HepG2 (cell line): ENCODE data around the gene ALG14. TPM values are rescaled to one million over a fixed set of nuclear protein-coding genes. Genes with fewer than 3 reads are reported as not detected.

ENCODE experiments used
- ATAC-seq: fragments of 200-7000 bp; cut with Tn5 transposase; 3 replicates; pipeline ENCODE4 v1.9.1; 2020; ENCODE audit warnings: mild to moderate bottlenecking, moderate library complexity
- BruUV-seq: library from RNA; stranded (reverse); fragments of 400-500 nt; replicated peaks from 2 replicates; lab custom pipeline; 2021; lab: Mats Ljungman, UMichigan
- CTCF ChIA-PET: fragments of 300-600 bp; formaldehyde crosslinking; extraction: SDS; loops from one replicate; lab custom pipeline; 2021; ENCODE audit warnings: low total read pairs, inconsistent platforms, low intra/inter-chr PET ratio; lab: Yijun Ruan, JAX
- POLR2A ChIA-PET: fragments of 350-600 bp; sonication (Branson Sonifier 250); formaldehyde crosslinking; loops from one replicate; lab custom pipeline; 2020; ENCODE audit warnings: antibody characterized with exemption, inconsistent platforms; lab: Yijun Ruan, JAX
- DNase-seq: peaks from one replicate; pipeline ENCODE4 v3.0.0-alpha.2; 2015; ENCODE audit warnings: low spot score
- FAIRE-seq: peaks from 3 replicates; lab custom pipeline; 2011; peaks lifted over from hg19 to GRCh38; lab: Jason Lieb, UNC
- H2AFZ ChIP-seq: one replicate; pipeline ENCODE4 v1.6.1; 2011; ENCODE audit warnings: low read length, inconsistent platforms
- H3K27ac ChIP-seq: fragments of 300-600 bp; 3 replicates; pipeline ENCODE4 v1.8.0; 2011; ENCODE audit warnings: mixed run types, mild to moderate bottlenecking, mixed read lengths, low read length, inconsistent platforms; ENCODE audit not compliant: insufficient read depth; ENCODE audit errors: extremely low read length
- H3K27me3 ChIP-seq, 2 experiments: fragments of 200-600 bp in 1 of 2; 2 replicates in 1 of 2; 3 replicates in 1 of 2; pipeline versions ENCODE4 v1.6.0 to v1.8.0; 2011; ENCODE audit warnings: low read length in 2 of 2, mild to moderate bottlenecking in 2 of 2, moderate library complexity in 2 of 2, inconsistent platforms in 1 of 2; ENCODE audit not compliant: insufficient read depth in 2 of 2, control insufficient read depth in 1 of 2
- H3K36me3 ChIP-seq, 2 experiments: fragments of 200-600 bp in 1 of 2; replicated peaks in 1 of 2; 2 replicates in 1 of 2; 3 replicates in 1 of 2; pipeline versions ENCODE4 v1.5.1 to v1.8.0; 2011; ENCODE audit warnings: low read length in 2 of 2, inconsistent platforms in 1 of 2; ENCODE audit not compliant: insufficient read depth in 2 of 2, control insufficient read depth in 1 of 2
- H3K4me1 ChIP-seq: 2 replicates; pipeline ENCODE4 v1.5.1; 2012; ENCODE audit warnings: low read length, inconsistent platforms; ENCODE audit not compliant: insufficient read depth
- H3K4me2 ChIP-seq: 2 replicates; pipeline ENCODE4 v1.6.0; 2011; ENCODE audit warnings: low read depth, low read length, inconsistent platforms
- H3K4me3 ChIP-seq, 3 experiments: fragments of 200-600 bp in 1 of 3; sonication (generic), shearing (Covaris generic) in 1 of 3; replicated peaks in 1 of 3; 2 replicates each; pipeline ENCODE4 v1.5.1; 2011 to 2016; ENCODE audit warnings: low read length in 3 of 3, inconsistent platforms in 2 of 3, low read depth in 2 of 3, mild to moderate bottlenecking in 2 of 3, control low read depth in 1 of 3, mixed read lengths in 1 of 3; ENCODE audit not compliant: insufficient read depth in 1 of 3
- H3K79me2 ChIP-seq: one replicate; pipeline ENCODE4 v1.6.1; 2011; ENCODE audit warnings: low read length, inconsistent platforms; ENCODE audit not compliant: insufficient read depth
- H3K9ac ChIP-seq: 2 replicates; pipeline ENCODE4 v1.6.0; 2011; ENCODE audit warnings: mild to moderate bottlenecking, low read depth, low read length, inconsistent platforms; ENCODE audit not compliant: insufficient read depth
- H3K9me3 ChIP-seq: 2 replicates; pipeline ENCODE4 v1.5.1; 2012; ENCODE audit warnings: mild to moderate bottlenecking, low read length
- H4K20me1 ChIP-seq: 2 replicates; pipeline ENCODE4 v1.6.0; 2011; ENCODE audit warnings: inconsistent platforms, mild to moderate bottlenecking, low read length, moderate library complexity; ENCODE audit not compliant: insufficient read depth
- HNF4A ChIP-seq: sonication (generic); formaldehyde crosslinking; IDR thresholded peaks from 2 replicates; pipeline ENCODE4 v1.4.0; 2020; ENCODE audit warnings: missing genetic modification reagents
- KMT2B ChIP-seq: IDR thresholded peaks from 2 replicates; pipeline ENCODE4 v1.6.1; 2016; ENCODE audit warnings: missing genetic modification reagents, missing compliant biosample characterization
- SP5 ChIP-seq: IDR thresholded peaks from 2 replicates; pipeline ENCODE4 v1.6.1; 2016; ENCODE audit warnings: low read depth, borderline replicate concordance
- ZBTB3 ChIP-seq: sonication (generic); formaldehyde crosslinking; IDR thresholded peaks from 2 replicates; pipeline ENCODE4 v1.4.0; 2020; ENCODE audit warnings: low read depth, mild to moderate bottlenecking, moderate library complexity, missing genetic modification reagents, borderline replicate concordance
- ZFP36L2 ChIP-seq: sonication (generic); formaldehyde crosslinking; IDR thresholded peaks from 2 replicates; pipeline ENCODE4 v1.4.0; 2020; ENCODE audit warnings: missing genetic modification reagents
- ZMAT3 ChIP-seq: sonication (generic); formaldehyde crosslinking; conservative IDR thresholded peaks from 2 replicates; pipeline ENCODE4 v1.7.0; 2021; ENCODE audit warnings: missing genetic modification reagents
- ZNF510 ChIP-seq: sonication (generic); formaldehyde crosslinking; IDR thresholded peaks from 2 replicates; pipeline ENCODE4 v1.4.0; 2020; ENCODE audit warnings: low read depth, mild to moderate bottlenecking, missing genetic modification reagents
- ZZZ3 ChIP-seq: sonication (generic); formaldehyde crosslinking; IDR thresholded peaks from 2 replicates; pipeline ENCODE4 v1.4.0; 2020; ENCODE audit warnings: missing genetic modification reagents, mild to moderate bottlenecking, borderline replicate concordance
- WGBS: methylation state at CpG from one replicate; pipeline ENCODE4 v1.1.6; 2017; ENCODE audit warnings: low lambda C conversion rate; 5-methylcytosine and 5-hydroxymethylcytosine counted together
- in situ Hi-C: cut with HindIII; loops from 2 replicates; pipeline ENCODE4 v1.10.0; 2017; ENCODE audit warnings: low pct_unique_long_range_greater_than_20kb; ENCODE audit not compliant: extremely low pct_ligation_motif_present
- intact Hi-C: fragments of 100-400 bp; cut with micrococcal nuclease; formaldehyde crosslinking; loops from one replicate; pipeline ENCODE4 v1.10.0; 2022; ENCODE audit not compliant: unreplicated experiment
- polyA plus RNA-seq, 8 experiments: library from polyadenylated mRNA; depleted of rRNA in 3 of 8; stranded (reverse) in 7 of 8; unstranded in 1 of 8; fragments of >200 nt; fragmentation: Illumina TruSeq in 4 of 8; extraction: Trizol in 4 of 8; gene quantifications; 2 replicates each; pipeline versions ENCODE4 v1.2.1 to v1.2.3, GENCODE V29; 2011 to 2016; ENCODE audit warnings: low read depth in 4 of 8, missing spikeins in 1 of 8, mixed read lengths in 1 of 8; ENCODE audit not compliant: insufficient read depth in 1 of 8
- total RNA-seq, 5 experiments: library from RNA; depleted of rRNA; stranded (reverse); fragments of >200 nt; fragmentation: Illumina TruSeq; extraction: Trizol; gene quantifications; 2 replicates each; pipeline ENCODE4 v1.2.3, GENCODE V29; 2016; ENCODE audit warnings: low read depth in 1 of 5
- TF ChIP-seq, protein P1 (sequence below): sonication (generic); formaldehyde crosslinking; IDR thresholded peaks from 2 replicates; pipeline ENCODE4 v1.5.0; 2020; ENCODE audit warnings: missing genetic modification reagents
- TF ChIP-seq, protein P2 (sequence below): sonication (generic); formaldehyde crosslinking; IDR thresholded peaks from 2 replicates; pipeline ENCODE4 v1.8.1; 2023; ENCODE audit warnings: mild to moderate bottlenecking, missing genetic modification reagents
- TF ChIP-seq, protein P3 (sequence below): sonication (generic); formaldehyde crosslinking; IDR thresholded peaks from 2 replicates; pipeline ENCODE4 v1.4.0; 2020; ENCODE audit warnings: mild to moderate bottlenecking, missing genetic modification reagents, borderline replicate concordance
- TF ChIP-seq, protein P4 (sequence below): sonication (generic); formaldehyde crosslinking; IDR thresholded peaks from 2 replicates; pipeline ENCODE4 v1.4.0; 2020; ENCODE audit warnings: mild to moderate bottlenecking, low read depth, missing genetic modification reagents

ALG14 gene
- total and polyA plus RNA-seq, 2 of the 13 experiments (the other 11 are each of a cell fraction or from before 2014, with no cell fraction given), result 4.5 to 12.7 TPM

DNA sequence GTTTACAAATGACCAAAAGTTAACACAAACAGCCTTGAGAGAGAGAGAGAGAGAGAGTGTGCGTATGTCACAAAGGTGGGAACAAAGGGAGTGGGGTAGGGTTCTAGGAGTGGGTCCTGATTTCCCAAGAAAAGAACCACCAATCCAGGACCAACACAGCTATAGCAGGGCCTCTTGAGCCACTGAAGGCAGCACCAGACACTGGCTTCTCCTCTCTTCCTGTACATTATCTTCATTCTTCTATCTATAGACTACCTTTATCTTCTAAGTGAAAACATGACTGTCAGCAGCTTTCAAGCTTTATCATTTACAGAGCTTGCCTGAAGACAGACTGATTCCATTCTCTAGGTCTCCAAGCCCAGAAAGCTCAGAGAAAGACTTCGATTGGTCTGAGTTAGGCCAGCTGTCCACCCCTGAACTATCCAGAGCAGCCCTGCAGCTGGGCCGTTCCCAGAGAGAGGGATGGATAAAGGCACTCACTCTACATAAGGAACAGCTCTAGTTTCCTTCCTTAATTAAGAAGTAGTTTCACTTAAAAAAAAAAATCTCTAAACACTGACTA is 11.2 kb downstream of the ALG14 start:
- no peak overlapping the region for H3K9ac ChIP-seq
- no peak overlapping the region for H3K4me3 ChIP-seq
- POLR2A ChIA-PET, result interaction anchor here (1.6 kb wide), 1 partner anchor 172 kb away, joined by 4 read pairs; the partner anchor contains the start of gene RWDD3
- no peaks in the 10 kb centered on the region for H4K20me1 ChIP-seq
- no peak overlapping the region for H2AFZ ChIP-seq
- no TSS peak for BruUV-seq
- ATAC-seq (no peak), DNase-seq (no peak), FAIRE-seq (no peak)
- no peaks in the 10 kb centered on the region for H3K79me2 ChIP-seq
- intact Hi-C loops (no loop called here), in situ Hi-C loops (no loop called here)
- H3K27me3 ChIP-seq, result no peaks in the 10 kb centered on the region
- H3K9me3 ChIP-seq, result no peaks in the 10 kb centered on the region
- CTCF ChIA-PET, result no interaction called here
- no peak for TF ChIP-seq ZZZ3
- TF ChIP-seq, protein P1, sequence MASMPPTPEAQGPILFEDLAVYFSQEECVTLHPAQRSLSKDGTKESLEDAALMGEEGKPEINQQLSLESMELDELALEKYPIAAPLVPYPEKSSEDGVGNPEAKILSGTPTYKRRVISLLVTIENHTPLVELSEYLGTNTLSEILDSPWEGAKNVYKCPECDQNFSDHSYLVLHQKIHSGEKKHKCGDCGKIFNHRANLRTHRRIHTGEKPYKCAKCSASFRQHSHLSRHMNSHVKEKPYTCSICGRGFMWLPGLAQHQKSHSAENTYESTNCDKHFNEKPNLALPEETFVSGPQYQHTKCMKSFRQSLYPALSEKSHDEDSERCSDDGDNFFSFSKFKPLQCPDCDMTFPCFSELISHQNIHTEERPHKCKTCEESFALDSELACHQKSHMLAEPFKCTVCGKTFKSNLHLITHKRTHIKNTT, result no peak
- TF ChIP-seq, protein P2, sequence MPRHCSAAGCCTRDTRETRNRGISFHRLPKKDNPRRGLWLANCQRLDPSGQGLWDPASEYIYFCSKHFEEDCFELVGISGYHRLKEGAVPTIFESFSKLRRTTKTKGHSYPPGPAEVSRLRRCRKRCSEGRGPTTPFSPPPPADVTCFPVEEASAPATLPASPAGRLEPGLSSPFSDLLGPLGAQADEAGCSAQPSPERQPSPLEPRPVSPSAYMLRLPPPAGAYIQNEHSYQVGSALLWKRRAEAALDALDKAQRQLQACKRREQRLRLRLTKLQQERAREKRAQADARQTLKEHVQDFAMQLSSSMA, result no peak
- TF ChIP-seq, protein P3, sequence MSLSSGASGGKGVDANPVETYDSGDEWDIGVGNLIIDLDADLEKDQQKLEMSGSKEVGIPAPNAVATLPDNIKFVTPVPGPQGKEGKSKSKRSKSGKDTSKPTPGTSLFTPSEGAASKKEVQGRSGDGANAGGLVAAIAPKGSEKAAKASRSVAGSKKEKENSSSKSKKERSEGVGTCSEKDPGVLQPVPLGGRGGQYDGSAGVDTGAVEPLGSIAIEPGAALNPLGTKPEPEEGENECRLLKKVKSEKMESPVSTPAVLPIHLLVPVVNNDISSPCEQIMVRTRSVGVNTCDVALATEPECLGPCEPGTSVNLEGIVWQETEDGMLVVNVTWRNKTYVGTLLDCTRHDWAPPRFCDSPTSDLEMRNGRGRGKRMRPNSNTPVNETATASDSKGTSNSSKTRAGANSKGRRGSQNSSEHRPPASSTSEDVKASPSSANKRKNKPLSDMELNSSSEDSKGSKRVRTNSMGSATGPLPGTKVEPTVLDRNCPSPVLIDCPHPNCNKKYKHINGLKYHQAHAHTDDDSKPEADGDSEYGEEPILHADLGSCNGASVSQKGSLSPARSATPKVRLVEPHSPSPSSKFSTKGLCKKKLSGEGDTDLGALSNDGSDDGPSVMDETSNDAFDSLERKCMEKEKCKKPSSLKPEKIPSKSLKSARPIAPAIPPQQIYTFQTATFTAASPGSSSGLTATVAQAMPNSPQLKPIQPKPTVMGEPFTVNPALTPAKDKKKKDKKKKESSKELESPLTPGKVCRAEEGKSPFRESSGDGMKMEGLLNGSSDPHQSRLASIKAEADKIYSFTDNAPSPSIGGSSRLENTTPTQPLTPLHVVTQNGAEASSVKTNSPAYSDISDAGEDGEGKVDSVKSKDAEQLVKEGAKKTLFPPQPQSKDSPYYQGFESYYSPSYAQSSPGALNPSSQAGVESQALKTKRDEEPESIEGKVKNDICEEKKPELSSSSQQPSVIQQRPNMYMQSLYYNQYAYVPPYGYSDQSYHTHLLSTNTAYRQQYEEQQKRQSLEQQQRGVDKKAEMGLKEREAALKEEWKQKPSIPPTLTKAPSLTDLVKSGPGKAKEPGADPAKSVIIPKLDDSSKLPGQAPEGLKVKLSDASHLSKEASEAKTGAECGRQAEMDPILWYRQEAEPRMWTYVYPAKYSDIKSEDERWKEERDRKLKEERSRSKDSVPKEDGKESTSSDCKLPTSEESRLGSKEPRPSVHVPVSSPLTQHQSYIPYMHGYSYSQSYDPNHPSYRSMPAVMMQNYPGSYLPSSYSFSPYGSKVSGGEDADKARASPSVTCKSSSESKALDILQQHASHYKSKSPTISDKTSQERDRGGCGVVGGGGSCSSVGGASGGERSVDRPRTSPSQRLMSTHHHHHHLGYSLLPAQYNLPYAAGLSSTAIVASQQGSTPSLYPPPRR (CRISPR knock-in tag), result no peak
- no peak for TF ChIP-seq ZBTB3 (CRISPR knock-in tag)
- TF ChIP-seq ZMAT3 (CRISPR knock-in tag), result no peak
- TF ChIP-seq, protein P4, sequence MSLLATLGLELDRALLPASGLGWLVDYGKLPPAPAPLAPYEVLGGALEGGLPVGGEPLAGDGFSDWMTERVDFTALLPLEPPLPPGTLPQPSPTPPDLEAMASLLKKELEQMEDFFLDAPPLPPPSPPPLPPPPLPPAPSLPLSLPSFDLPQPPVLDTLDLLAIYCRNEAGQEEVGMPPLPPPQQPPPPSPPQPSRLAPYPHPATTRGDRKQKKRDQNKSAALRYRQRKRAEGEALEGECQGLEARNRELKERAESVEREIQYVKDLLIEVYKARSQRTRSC (CRISPR knock-in tag), result no peak
- TF ChIP-seq SP5, result no peak
- no peak for TF ChIP-seq ZNF510 (CRISPR knock-in tag)
- TF ChIP-seq HNF4A (CRISPR knock-in tag), result no peak
- TF ChIP-seq KMT2B, result no peak
- TF ChIP-seq ZFP36L2 (CRISPR knock-in tag), result no peak
- WGBS, result 96% methylated on average over 3 of the region's 3 CpGs
- H3K36me3 ChIP-seq, result peaks cover 0 to 9% of the 10 kb centered on the region in 2 experiments; a peak in 3 of 5 replicates
- no peak overlapping the region for H3K4me2 ChIP-seq
- H3K27ac ChIP-seq, result no peak overlapping the region
- peaks cover 8% of the 10 kb centered on the region for H3K4me1 ChIP-seq
